GM18951 (cell line): ENCODE measurements around the gene JAKMIP2.

Experiments used
- POLR2A ChIP-seq: IDR thresholded peaks from 4 replicates; pipeline ENCODE4 v1.6.1; 2011; ENCODE audit warnings: mild to moderate bottlenecking; ENCODE audit not compliant: insufficient read length, insufficient read depth; ENCODE audit errors: extremely low read depth
- in situ Hi-C: fragments of 300-500 bp; cut with MboI; formaldehyde crosslinking; loops from one replicate; pipeline ENCODE4 v1.12.0; 2022; ENCODE audit warnings: low sequenced_read_pairs, mixed read lengths, inconsistent platforms; ENCODE audit not compliant: unreplicated experiment

JAKMIP2 gene

DNA sequence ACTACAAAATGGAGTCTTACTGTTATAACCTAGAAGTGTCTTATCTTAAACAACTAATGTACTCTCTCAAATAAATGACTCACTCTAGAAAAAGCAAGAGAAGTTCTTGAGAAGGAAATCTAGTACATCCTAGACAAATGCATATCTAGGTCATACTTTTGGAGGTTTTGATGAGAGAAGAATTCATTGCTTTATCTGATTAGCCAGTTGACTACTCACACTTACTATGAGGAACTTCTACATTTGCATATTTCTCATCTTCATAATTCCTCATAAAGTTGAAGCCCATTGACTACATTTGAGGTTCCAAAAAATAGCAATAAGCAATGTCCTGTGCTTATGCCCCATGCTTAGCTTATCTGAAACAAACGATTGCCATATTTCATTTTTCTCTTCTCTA is 2.8 kb downstream of the JAKMIP2 start:
- in situ Hi-C loops, result no loop called here
- TF ChIP-seq POLR2A, result no peak

DNA sequence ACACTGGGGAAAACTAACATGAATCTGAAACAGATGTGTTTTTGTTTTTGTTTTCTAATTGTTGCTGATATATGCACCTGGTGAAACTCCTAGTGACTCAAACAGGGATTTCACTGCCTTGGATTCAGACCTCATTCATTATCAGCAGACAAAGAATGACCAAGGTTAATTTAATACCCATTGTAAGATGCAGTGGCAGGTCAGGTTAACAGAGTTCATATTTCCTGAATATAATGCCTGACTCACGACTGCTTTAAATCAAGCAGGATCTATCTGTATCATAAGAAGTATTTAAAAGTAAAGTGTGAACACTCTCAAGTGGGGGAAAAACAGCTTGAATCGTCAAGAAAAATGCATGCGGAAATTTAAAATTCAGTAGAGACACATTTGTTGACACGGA is 5.5 kb downstream of the JAKMIP2 start:
- TF ChIP-seq POLR2A, result no peak
- in situ Hi-C loops, result no loop called here

- TF ChIP-seq POLR2A, result no peak
- in situ Hi-C loops, result no loop called here
These were observed 8.9 kb downstream of the JAKMIP2 start for GRCh38 chr5:147773587-147773986.

DNA sequence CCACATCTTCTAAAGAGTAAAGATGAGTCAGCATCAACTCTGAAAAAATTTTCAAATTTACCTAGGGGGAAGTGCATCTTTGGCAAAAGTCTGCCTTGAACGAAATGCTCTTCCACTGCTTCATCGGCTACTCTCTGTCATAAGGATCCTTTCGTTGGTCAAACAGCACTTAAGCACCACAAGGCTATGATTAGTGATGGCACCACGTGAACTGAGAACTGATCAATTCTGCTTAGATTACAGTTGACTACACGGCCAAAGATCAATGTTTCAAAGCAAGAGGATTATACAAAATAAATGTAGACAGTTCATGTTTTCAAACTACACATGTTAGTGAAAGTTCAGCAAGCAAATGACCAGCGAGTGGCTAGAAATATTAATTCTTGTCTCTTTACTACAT is 9.4 kb downstream of the JAKMIP2 start:
- no peak for TF ChIP-seq POLR2A
- in situ Hi-C loops, result no loop called here

- in situ Hi-C loops, result no loop called here
- no peak for TF ChIP-seq POLR2A
These were observed 15.5 kb downstream of the JAKMIP2 start for GRCh38 chr5:147767048-147767447.

- TF ChIP-seq POLR2A, result no peak
- in situ Hi-C loops, result no loop called here
These were observed 18.6 kb downstream of the JAKMIP2 start for GRCh38 chr5:147763791-147764525.

DNA sequence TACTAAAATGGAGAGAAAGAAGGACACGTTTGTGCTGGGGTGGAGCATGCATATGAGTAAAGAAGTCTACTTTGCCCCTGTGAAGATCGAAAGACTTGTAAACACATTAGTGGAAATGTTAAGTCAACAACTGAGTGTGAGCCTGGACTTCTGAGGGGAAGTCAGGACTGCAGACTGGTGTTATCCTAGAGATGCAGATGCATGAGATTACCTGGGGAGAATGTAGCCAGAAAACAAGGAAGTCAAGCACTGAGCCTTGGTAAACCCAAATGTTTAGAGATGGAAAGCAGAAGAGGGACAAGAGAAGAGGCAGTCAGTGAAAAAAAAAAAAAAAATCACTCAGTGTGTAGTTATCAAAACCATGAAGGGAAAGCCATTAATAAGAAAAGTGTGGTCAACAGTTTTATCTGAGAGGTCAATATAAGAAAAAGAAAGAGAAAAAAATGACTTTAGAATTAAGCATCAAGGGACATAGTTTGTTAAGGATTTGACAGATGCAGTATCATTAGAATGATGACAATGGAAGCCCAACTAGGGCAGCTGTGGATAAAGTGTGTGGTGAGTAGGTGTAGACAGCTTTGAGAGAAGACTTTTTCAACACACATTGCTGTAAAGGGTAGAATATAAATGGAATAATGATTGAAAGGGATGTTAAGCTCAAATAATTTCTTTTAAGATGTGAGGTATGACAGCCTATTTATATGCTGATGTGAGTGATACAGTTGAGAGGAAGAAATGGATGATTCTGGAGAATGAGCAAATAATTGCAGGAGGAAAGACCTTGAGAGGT is 22.2 kb downstream of the JAKMIP2 start:
- no peak for TF ChIP-seq POLR2A
- in situ Hi-C loops, result no loop called here

GRCh38 chr5:147759441-147759840 is 23.1 kb downstream of the JAKMIP2 start:
- in situ Hi-C loops, result no loop called here
- TF ChIP-seq POLR2A, result no peak

DNA sequence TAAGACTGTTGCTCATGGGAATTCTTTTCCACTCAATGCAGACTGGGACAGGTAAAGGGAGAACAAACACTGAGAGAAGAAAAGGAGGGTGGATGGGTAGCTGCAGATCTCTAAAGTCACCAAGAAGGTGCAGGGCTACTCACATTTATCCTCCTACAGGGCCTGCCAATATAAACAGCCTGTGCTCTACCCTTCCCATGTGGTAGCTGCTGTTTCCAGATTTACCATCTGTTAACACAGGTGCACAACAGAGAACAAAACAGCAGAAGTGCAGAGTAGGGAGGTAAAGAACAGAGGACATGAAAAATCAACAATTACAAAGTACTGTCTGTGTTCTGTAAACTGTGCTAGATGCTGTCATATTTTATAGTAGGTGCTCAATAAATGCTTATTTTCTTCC is 26.0 kb downstream of the JAKMIP2 start:
- in situ Hi-C loops, result no loop called here

DNA sequence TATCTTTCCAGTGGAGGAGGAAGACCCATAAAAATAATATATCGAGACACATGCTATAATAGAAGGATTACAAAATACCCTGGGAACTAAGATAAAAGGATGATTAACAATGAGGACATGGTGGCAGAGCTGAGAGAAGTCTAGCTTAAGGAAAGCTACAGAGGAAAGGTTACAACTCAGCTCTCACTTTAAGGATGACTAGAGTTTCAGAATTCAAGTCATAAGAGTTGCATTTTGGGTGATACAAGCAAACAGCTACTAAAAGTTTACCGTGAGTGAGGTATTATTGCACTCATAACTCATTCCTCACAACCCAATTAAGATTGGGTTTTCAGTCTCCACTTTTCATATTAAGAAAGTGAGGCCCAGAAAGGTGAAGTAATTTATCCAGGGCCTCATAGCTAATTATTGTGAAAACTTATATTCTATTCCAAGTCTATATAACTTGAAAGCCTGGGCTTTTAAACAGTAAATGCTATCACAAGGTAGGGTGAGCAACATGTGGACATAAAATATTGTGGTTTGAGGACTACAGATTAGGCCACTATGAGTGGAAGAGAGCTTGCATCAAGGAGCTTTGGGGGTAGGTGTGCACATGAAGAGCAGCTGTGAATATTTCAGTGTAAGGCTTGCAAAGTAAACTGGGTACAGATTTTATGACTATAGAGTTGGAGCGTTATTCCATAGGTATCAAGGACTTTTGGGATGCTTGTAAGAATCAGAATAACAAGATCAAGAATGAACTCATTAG is 28.0 kb downstream of the JAKMIP2 start:
- no peak for TF ChIP-seq POLR2A
- in situ Hi-C loops, result no loop called here

More for the DNA sequence above, 26.0 kb downstream of the JAKMIP2 start:
- no peak for TF ChIP-seq POLR2A

DNA sequence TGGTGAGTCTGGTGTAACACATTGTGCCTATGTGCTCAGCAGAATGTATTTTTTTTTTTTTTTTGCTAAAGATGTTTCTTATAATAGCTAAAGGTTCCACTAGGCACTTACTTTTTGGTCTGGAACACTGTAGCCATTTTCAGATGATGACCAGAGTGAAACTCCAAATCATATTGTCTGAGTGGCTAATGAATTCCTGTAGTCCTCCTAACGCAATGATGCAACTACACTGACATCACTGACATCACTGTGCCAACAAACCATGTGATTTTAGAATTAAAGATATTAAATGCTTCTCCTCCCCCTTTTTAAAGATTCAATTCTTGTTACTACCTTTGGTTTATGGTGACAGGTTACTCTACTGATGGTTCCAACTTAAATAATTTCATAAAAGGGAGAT is 28.8 kb downstream of the JAKMIP2 start:
- TF ChIP-seq POLR2A, result no peak
- in situ Hi-C loops, result no loop called here

- in situ Hi-C loops, result no loop called here
- no peak for TF ChIP-seq POLR2A
These were observed 29.8 kb downstream of the JAKMIP2 start for GRCh38 chr5:147752666-147753290.

- in situ Hi-C loops, result no loop called here
- no peak for TF ChIP-seq POLR2A
These were observed 30.5 kb downstream of the JAKMIP2 start for GRCh38 chr5:147752033-147752432.

GRCh38 chr5:147751156-147751830 is 31.2 kb downstream of the JAKMIP2 start:
- TF ChIP-seq POLR2A, result no peak
- in situ Hi-C loops, result no loop called here
